GM12878 (cell line): ENCODE data around the gene PARD6B. TPM values are rescaled to one million over a fixed set of nuclear protein-coding genes. Genes with fewer than 3 reads are reported as not detected.
A peak's percentile ranks its signal among the peaks of the same experiment; 100 is the strongest.

ENCODE experiments used
- ATAC-seq: fragments of 200-7000 bp; cut with Tn5 transposase; 3 replicates; pipeline ENCODE4 v1.9.1; 2020; ENCODE audit warnings: mild to moderate bottlenecking, moderate library complexity
- BruUV-seq: library from RNA; stranded (reverse); fragments of 400-500 nt; replicated peaks from 2 replicates; lab custom pipeline; 2021; lab: Mats Ljungman, UMichigan
- CTCF ChIA-PET: fragments of 300-600 bp; sonication (Branson Sonifier 250); formaldehyde crosslinking; extraction: SDS; loops from one replicate; lab custom pipeline; 2021; ENCODE audit warnings: inconsistent platforms; lab: Yijun Ruan, JAX
- POLR2A ChIA-PET: fragments of 350-600 bp; formaldehyde crosslinking; extraction: SDS; loops from one replicate; lab custom pipeline; 2021; ENCODE audit warnings: inconsistent platforms; lab: Charles Lee
- RAD21 ChIA-PET: fragments of 300-600 bp; sonication (Branson Sonifier 250); formaldehyde crosslinking; loops from one replicate; lab custom pipeline; 2023; ENCODE audit warnings: antibody characterized with exemption; ENCODE audit not compliant: unreplicated experiment; lab: Charles Lee
- SMC1A ChIA-PET: fragments of 300-600 bp; sonication (Branson Sonifier 250); formaldehyde crosslinking; loops from one replicate; lab custom pipeline; 2023; ENCODE audit not compliant: unreplicated experiment, uncharacterized antibody; lab: Charles Lee
- DNase-seq: peaks from one replicate; pipeline ENCODE4 v3.0.0-alpha.2; 2011; ENCODE audit warnings: low read depth, low spot score
- FAIRE-seq: peaks from 3 replicates; lab custom pipeline; 2011; peaks lifted over from hg19 to GRCh38; lab: Jason Lieb, UNC
- H2AFZ ChIP-seq: 2 replicates; pipeline ENCODE4 v1.6.0; 2011; ENCODE audit warnings: low read depth, low read length, control low read depth; ENCODE audit not compliant: control insufficient read depth
- H3K27ac ChIP-seq: 2 replicates; pipeline ENCODE4 v1.5.1; 2011; ENCODE audit warnings: control low read depth; ENCODE audit not compliant: control insufficient read depth, insufficient read depth
- H3K27me3 ChIP-seq, 2 experiments: replicated peaks in 1 of 2; 2 replicates each; pipeline versions ENCODE4 v1.6.0 to v1.6.1; 2011; ENCODE audit warnings: low read length in 1 of 2; ENCODE audit not compliant: control insufficient read depth in 2 of 2, insufficient read depth in 2 of 2
- H3K36me3 ChIP-seq, 2 experiments: 2 replicates each; pipeline ENCODE4 v1.5.1; 2011; ENCODE audit warnings: low read length in 1 of 2; ENCODE audit not compliant: control insufficient read depth in 2 of 2, insufficient read depth in 2 of 2
- H3K4me1 ChIP-seq: 2 replicates; pipeline ENCODE4 v1.6.1; 2011; ENCODE audit warnings: mild to moderate bottlenecking, low read length, moderate library complexity, mixed read lengths; ENCODE audit not compliant: control insufficient read depth, insufficient read depth
- H3K4me2 ChIP-seq: 2 replicates; pipeline ENCODE4 v1.6.0; 2011; ENCODE audit warnings: control low read depth; ENCODE audit not compliant: control insufficient read depth, insufficient read depth
- H3K4me3 ChIP-seq: fragments of 200-600 bp; sonication (generic); 2 replicates; pipeline ENCODE4 v1.5.1; 2016
- H3K79me2 ChIP-seq: 2 replicates; pipeline ENCODE4 v1.6.0; 2011; ENCODE audit warnings: low read length; ENCODE audit not compliant: control insufficient read depth, insufficient read depth
- H3K9ac ChIP-seq: 2 replicates; pipeline ENCODE4 v1.8.0; 2011; ENCODE audit warnings: low read length, control low read depth, mixed read lengths; ENCODE audit not compliant: control insufficient read depth, insufficient read depth
- H3K9me3 ChIP-seq: replicated peaks from 3 replicates; pipeline ENCODE4 v1.5.1; 2011; ENCODE audit warnings: mild to moderate bottlenecking, low read length; ENCODE audit not compliant: control insufficient read depth, insufficient read depth
- H4K20me1 ChIP-seq: 2 replicates; pipeline ENCODE4 v1.6.0; 2011; ENCODE audit not compliant: control insufficient read depth, insufficient read depth
- ASH2L ChIP-seq: fragments of 300-600, 200-600 bp; sonication (generic); IDR thresholded peaks from 2 replicates; pipeline ENCODE4 v1.6.1; 2017; ENCODE audit warnings: low read depth, mild to moderate bottlenecking, borderline replicate concordance
- BCL11A ChIP-seq: IDR thresholded peaks from 2 replicates; pipeline ENCODE4 v1.6.1; 2011; ENCODE audit warnings: low read depth, low read length
- CBFB ChIP-seq: IDR thresholded peaks from 2 replicates; pipeline ENCODE4 v1.6.1; 2016; ENCODE audit warnings: antibody characterized with exemption, low read depth
- KDM1A ChIP-seq: fragments of 200-600 bp; sonication (generic); IDR thresholded peaks from 2 replicates; pipeline ENCODE4 v1.6.1; 2016; ENCODE audit warnings: borderline replicate concordance
- MYB ChIP-seq: fragments of 150-350 bp; IDR thresholded peaks from 2 replicates; pipeline ENCODE4 v1.6.1; 2014; ENCODE audit warnings: mild to moderate bottlenecking, low read depth, low read length, borderline replicate concordance
- NFXL1 ChIP-seq: fragments of 450-650 bp; IDR thresholded peaks from 2 replicates; pipeline ENCODE4 v1.6.1; 2017; ENCODE audit warnings: antibody characterized with exemption, mild to moderate bottlenecking, borderline replicate concordance
- POLR2A ChIP-seq: IDR thresholded peaks from 2 replicates; pipeline ENCODE4 v1.6.1; 2011; ENCODE audit warnings: low read depth, mild to moderate bottlenecking, low read length
- WGBS: methylation state at CpG from one replicate; pipeline ENCODE4 v1.1.6; 2016; ENCODE audit warnings: low lambda C conversion rate; ENCODE audit not compliant: insufficient replicate concordance, insufficient coverage; ENCODE audit errors: missing lambda C conversion rate; 5-methylcytosine and 5-hydroxymethylcytosine counted together
- in situ Hi-C: fragments of 300-500 bp; cut with MboI; formaldehyde crosslinking; loops from 9 replicates; pipeline ENCODE4 v1.14.3; 2018; ENCODE audit warnings: mixed read lengths
- intact Hi-C: fragments of 100-400 bp; cut with micrococcal nuclease; formaldehyde crosslinking; loops from one replicate; pipeline ENCODE4 v1.14.2; 2022; ENCODE audit not compliant: unreplicated experiment
- polyA plus RNA-seq, 11 experiments: library from polyadenylated mRNA; depleted of rRNA in 4 of 11; unstranded in 6 of 11; stranded (reverse) in 5 of 11; fragments of >200 nt; fragmentation: Nextera tagmentation in 4 of 11; fragmentation: Illumina TruSeq in 1 of 11; extraction: Ambion mirVana in 4 of 11; extraction: Trizol in 1 of 11; gene quantifications; 1 replicate in 1 of 11; 2 replicates in 10 of 11; pipeline versions ENCODE4 v1.2.1 to v1.2.3, GENCODE V29; 2011 to 2016; ENCODE audit warnings: inconsistent platforms in 2 of 11, missing spikeins in 2 of 11, low read depth in 1 of 11
- total RNA-seq, 4 experiments: library from RNA; depleted of rRNA in 3 of 4; stranded (reverse); fragments of >200 nt in 3 of 4; fragmentation: Illumina TruSeq in 1 of 4; extraction: Trizol in 1 of 4; gene quantifications; 2 replicates each; pipeline versions ENCODE4 v1.2.1 to v1.2.3, GENCODE V29; 2013 to 2021
- TF ChIP-seq, protein P1 (sequence below): fragments of 450-650 bp; IDR thresholded peaks from 2 replicates; pipeline ENCODE4 v1.6.1; 2017; ENCODE audit warnings: low read depth, mild to moderate bottlenecking, moderate library complexity

PARD6B gene
- total and polyA plus RNA-seq, 10 of the 15 experiments (the other 5 are each of a cell fraction or from before 2014, with no cell fraction given): 0.57 to 4.7 (median 2.0) TPM

DNA sequence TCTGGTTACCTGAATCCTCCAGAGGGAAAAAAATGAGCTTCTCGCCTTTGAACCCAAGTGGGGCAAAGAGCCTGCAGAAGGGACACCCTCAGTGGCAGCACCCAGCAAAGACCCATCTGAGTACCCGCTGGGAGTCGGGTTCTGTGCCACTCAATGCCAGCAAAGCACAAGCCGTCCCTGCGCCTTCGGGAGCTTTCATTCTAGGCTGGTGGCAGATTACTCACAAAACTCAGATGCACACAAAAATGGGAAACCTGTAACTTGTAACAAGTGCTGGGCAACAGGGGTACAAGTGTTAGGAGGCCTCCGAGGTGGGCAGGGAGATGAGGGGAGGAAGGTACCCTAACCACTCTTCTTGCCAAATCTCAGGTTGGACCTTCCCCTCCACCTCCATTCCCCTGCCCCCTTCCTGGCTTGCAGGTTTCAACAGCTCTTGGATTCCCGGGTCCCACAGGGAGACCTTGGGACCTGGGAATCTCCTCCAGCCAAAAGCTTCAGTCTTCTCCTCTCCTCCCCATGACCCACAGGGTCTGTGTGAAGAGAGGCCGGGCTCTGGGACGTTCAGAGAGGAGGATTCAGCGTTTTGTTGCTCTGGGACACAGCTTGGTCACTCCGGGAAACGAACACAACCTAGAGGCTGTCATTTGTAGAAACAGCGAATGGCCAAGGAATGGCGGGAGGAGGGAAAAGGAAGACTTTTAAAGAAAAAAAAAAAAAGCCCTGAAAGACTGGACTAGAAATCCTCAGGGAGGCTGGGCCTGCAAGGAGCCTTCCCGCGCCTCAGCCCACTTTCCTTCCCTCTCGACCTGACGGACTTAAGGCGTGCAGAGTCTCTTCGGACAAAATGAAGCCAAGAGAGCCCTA, 1.2 kb upstream of the PARD6B start:
- CTCF ChIA-PET: interaction anchor here (0.9 to 3.3 kb wide), 2 partner anchors 16 to 20 kb away, joined by 3 to 21 read pairs; no protein-coding TSS in a partner anchor
- no TSS peak for BruUV-seq
- intact Hi-C loops: loop anchor here (2.0 to 10.0 kb wide), 2 partner anchors 61 to 545 kb away; no protein-coding TSS in a partner anchor
- H3K4me2 ChIP-seq: peak overlapping the region; percentile 100
- ATAC-seq (peak; percentile 2; the same call in 2 of the 3 replicates), FAIRE-seq (no peak), DNase-seq (no peak)
- no peaks in the 10 kb centered on the region for H3K9me3 ChIP-seq
- peak overlapping the region; percentile 64 for H3K9ac ChIP-seq
- WGBS: 63% methylated on average over 18 of the region's 21 CpGs
- no peaks in the 10 kb centered on the region for H3K27me3 ChIP-seq
- H3K4me1 ChIP-seq: peaks cover 12% of the 10 kb centered on the region; the same call in 1 of the 2 replicates
- in situ Hi-C loops: no loop called here
- peak overlapping the region; percentile 96 for H2AFZ ChIP-seq
- no peaks in the 10 kb centered on the region for H3K36me3 ChIP-seq
- peak overlapping the region; percentile 73 for H3K4me3 ChIP-seq
- RAD21 ChIA-PET: no interaction called here
- H3K79me2 ChIP-seq: peaks cover 6% of the 10 kb centered on the region
- no peaks in the 10 kb centered on the region for H4K20me1 ChIP-seq
- SMC1A ChIA-PET: interaction anchor here (0.6 to 1.3 kb wide), 2 partner anchors 19 to 35 kb away, joined by 3 to 4 read pairs; no protein-coding TSS in a partner anchor
- peak overlapping the region; percentile 29; the same call in 1 of the 2 replicates for H3K27ac ChIP-seq
- TF ChIP-seq CBFB (no peak), KDM1A (no peak), ASH2L (no peak), BCL11A (no peak), MYB (no peak), POLR2A (no peak), NFXL1 (peak; percentile 34)
- TF ChIP-seq, protein P1, sequence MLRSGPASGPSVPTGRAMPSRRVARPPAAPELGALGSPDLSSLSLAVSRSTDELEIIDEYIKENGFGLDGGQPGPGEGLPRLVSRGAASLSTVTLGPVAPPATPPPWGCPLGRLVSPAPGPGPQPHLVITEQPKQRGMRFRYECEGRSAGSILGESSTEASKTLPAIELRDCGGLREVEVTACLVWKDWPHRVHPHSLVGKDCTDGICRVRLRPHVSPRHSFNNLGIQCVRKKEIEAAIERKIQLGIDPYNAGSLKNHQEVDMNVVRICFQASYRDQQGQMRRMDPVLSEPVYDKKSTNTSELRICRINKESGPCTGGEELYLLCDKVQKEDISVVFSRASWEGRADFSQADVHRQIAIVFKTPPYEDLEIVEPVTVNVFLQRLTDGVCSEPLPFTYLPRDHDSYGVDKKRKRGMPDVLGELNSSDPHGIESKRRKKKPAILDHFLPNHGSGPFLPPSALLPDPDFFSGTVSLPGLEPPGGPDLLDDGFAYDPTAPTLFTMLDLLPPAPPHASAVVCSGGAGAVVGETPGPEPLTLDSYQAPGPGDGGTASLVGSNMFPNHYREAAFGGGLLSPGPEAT: no peak
- POLR2A ChIA-PET: interaction anchor here (0.6 to 0.9 kb wide), 2 partner anchors 58 to 220 kb away, joined by 3 to 4 read pairs; partner anchors contain the start of gene PTPN1
